OCI-LY3 (cell line): ENCODE data around the gene MED12L.

Experiments
- H2AFZ ChIP-seq: fragments of 200-600, 300-600 bp; shearing (Covaris generic); 2 replicates; pipeline ENCODE4 v1.6.0; 2014; ENCODE audit warnings: antibody characterized with exemption, low read depth, low read length
- H3K27ac ChIP-seq: fragments of 200-600, 300-600 bp; sonication (generic); 2 replicates; pipeline ENCODE4 v1.5.1; 2014; ENCODE audit warnings: mild to moderate bottlenecking, low read length, moderate library complexity, mixed read lengths
- H3K27me3 ChIP-seq: fragments of 200-600, 300-600 bp; sonication (generic); 2 replicates; pipeline ENCODE4 v1.6.1; 2014; ENCODE audit warnings: low read depth, low read length, mixed read lengths
- H3K36me3 ChIP-seq: fragments of 200-600, 300-600 bp; sonication (generic); replicated peaks from 2 replicates; pipeline ENCODE3; 2014; ENCODE audit warnings: low read depth, low read length, mixed read lengths
- H3K4me1 ChIP-seq: fragments of 300-600, 200-600 bp; sonication (generic); 2 replicates; pipeline ENCODE4 v1.6.1; 2014; ENCODE audit warnings: low read length, mixed read lengths
- H3K4me2 ChIP-seq: fragments of 200-600, 300-600 bp; sonication (generic); 2 replicates; pipeline ENCODE4 v1.6.1; 2014; ENCODE audit warnings: low read length, mixed read lengths
- H3K4me3 ChIP-seq: fragments of 300-600, 200-600 bp; sonication (generic); 2 replicates; pipeline ENCODE4 v1.5.1; 2014; ENCODE audit warnings: antibody characterized with exemption, mild to moderate bottlenecking, low read length, moderate library complexity
- H3K79me2 ChIP-seq: fragments of 300-600, 200-600 bp; shearing (Covaris generic); 2 replicates; pipeline ENCODE4 v1.6.1; 2014; ENCODE audit warnings: mild to moderate bottlenecking, low read length, mixed read lengths
- H3K9ac ChIP-seq: fragments of 300-600, 200-600 bp; shearing (Covaris generic); 2 replicates; pipeline ENCODE4 v1.6.0; 2014; ENCODE audit warnings: mild to moderate bottlenecking, low read length, moderate library complexity
- H3K9me3 ChIP-seq: fragments of 200-600, 300-600 bp; shearing (Covaris generic); 2 replicates; pipeline ENCODE4 v1.6.1; 2014; ENCODE audit warnings: low read length, mixed read lengths; ENCODE audit not compliant: insufficient read depth
- H4K20me1 ChIP-seq: fragments of 200-600, 300-600 bp; sonication (generic); 2 replicates; pipeline ENCODE4 v1.6.1; 2016; ENCODE audit warnings: low read length, mixed read lengths; ENCODE audit not compliant: insufficient read depth
- CTCF ChIP-seq: fragments of 200-600, 300-600 bp; sonication (generic); IDR thresholded peaks from 2 replicates; pipeline ENCODE4 v1.5.1; 2014; ENCODE audit warnings: antibody characterized with exemption, low read length, low read depth
- EZH2phosphoT487 ChIP-seq: fragments of 200-600 bp; shearing (Covaris generic); IDR thresholded peaks from 2 replicates; pipeline ENCODE4 v1.6.1; 2018; ENCODE audit warnings: antibody characterized with exemption, mixed run types, low read depth

Gene MED12L

GRCh38 chr3:151437906-151438305, 352.4 kb downstream of the MED12L start:
- TF ChIP-seq CTCF (no peak), EZH2phosphoT487 (no peak)
- Histone ChIP-seq H2AFZ (no peak overlapping the region), H3K4me3 (no peak overlapping the region), H3K9ac (no peak overlapping the region), H3K9me3 (no peaks in the 10 kb centered on the region), H3K4me2 (no peak overlapping the region), H3K27ac (no peak overlapping the region), H3K79me2 (no peaks in the 10 kb centered on the region), H4K20me1 (no peaks in the 10 kb centered on the region), H3K27me3 (no peaks in the 10 kb centered on the region), H3K4me1 (no peaks in the 10 kb centered on the region), H3K36me3 (peaks cover 5% of the 10 kb centered on the region)

- Histone ChIP-seq H3K4me1 (no peaks in the 10 kb centered on the region), H4K20me1 (no peaks in the 10 kb centered on the region), H3K9ac (no peak overlapping the region), H3K27me3 (no peaks in the 10 kb centered on the region), H3K27ac (no peak overlapping the region), H2AFZ (no peak overlapping the region), H3K9me3 (no peaks in the 10 kb centered on the region), H3K4me2 (no peak overlapping the region), H3K36me3 (peaks cover 8% of the 10 kb centered on the region), H3K4me3 (no peak overlapping the region), H3K79me2 (no peaks in the 10 kb centered on the region)
- peak; percentile 82 for TF ChIP-seq CTCF
- no peak for TF ChIP-seq EZH2phosphoT487
Observed at GRCh38 chr3:151439652-151440125, 354.2 kb downstream of the MED12L start.

GRCh38 chr3:151440940-151441339, 355.5 kb downstream of the MED12L start:
- TF ChIP-seq CTCF (no peak), EZH2phosphoT487 (no peak)
- no peaks in the 10 kb centered on the region for H3K79me2 ChIP-seq
- no peak overlapping the region for H3K9ac ChIP-seq
- peaks cover 8% of the 10 kb centered on the region for H3K36me3 ChIP-seq
- no peak overlapping the region for H3K4me3 ChIP-seq
- H3K27ac ChIP-seq: no peak overlapping the region
- no peaks in the 10 kb centered on the region for H4K20me1 ChIP-seq
- H2AFZ ChIP-seq: no peak overlapping the region
- H3K4me2 ChIP-seq: no peak overlapping the region
- no peaks in the 10 kb centered on the region for H3K9me3 ChIP-seq
- no peaks in the 10 kb centered on the region for H3K4me1 ChIP-seq
- no peaks in the 10 kb centered on the region for H3K27me3 ChIP-seq

GRCh38 chr3:151443583-151443982, 358.1 kb downstream of the MED12L start:
- H3K4me1 ChIP-seq: no peaks in the 10 kb centered on the region
- no peaks in the 10 kb centered on the region for H3K9me3 ChIP-seq
- no peak overlapping the region for H3K4me3 ChIP-seq
- no peaks in the 10 kb centered on the region for H4K20me1 ChIP-seq
- H3K27ac ChIP-seq: no peak overlapping the region
- no peak overlapping the region for H2AFZ ChIP-seq
- no peaks in the 10 kb centered on the region for H3K79me2 ChIP-seq
- no peaks in the 10 kb centered on the region for H3K27me3 ChIP-seq
- H3K4me2 ChIP-seq: no peak overlapping the region
- H3K9ac ChIP-seq: no peak overlapping the region
- TF ChIP-seq EZH2phosphoT487 (no peak), CTCF (no peak)
- peaks cover 20% of the 10 kb centered on the region for H3K36me3 ChIP-seq
